HepG2 (cell line): Measurements from ENCODE around the gene ANKRD44.

Experiments used
- HIVEP1 ChIP-seq: sonication (generic); formaldehyde crosslinking; IDR thresholded peaks from 2 replicates; pipeline ENCODE4 v1.4.0; 2020; ENCODE audit warnings: mild to moderate bottlenecking, missing genetic modification reagents
- ZNF281 ChIP-seq: sonication (generic); formaldehyde crosslinking; IDR thresholded peaks from 2 replicates; pipeline ENCODE4 v1.4.0; 2020; ENCODE audit warnings: missing genetic modification reagents, borderline replicate concordance
- ZSCAN30 ChIP-seq: sonication (generic); formaldehyde crosslinking; IDR thresholded peaks from 2 replicates; pipeline ENCODE4 v1.5.0; 2020; ENCODE audit warnings: mild to moderate bottlenecking, missing genetic modification reagents

- no peak for TF ChIP-seq HIVEP1 (CRISPR knock-in tag)
- no peak for TF ChIP-seq ZNF281 (CRISPR knock-in tag)
- no peak for TF ChIP-seq ZSCAN30
These were observed 152.6 kb downstream of the ANKRD44 start for GRCh38 chr2:197157879-197158537.
